ENCODE measurements around the gene ASAP2.
"Not testable (repeated sequence)": the region's sequence is repeated elsewhere in the genome, so short reads cannot be mapped to it uniquely, and the experiment has no call there.

ASAP2 gene

DNA sequence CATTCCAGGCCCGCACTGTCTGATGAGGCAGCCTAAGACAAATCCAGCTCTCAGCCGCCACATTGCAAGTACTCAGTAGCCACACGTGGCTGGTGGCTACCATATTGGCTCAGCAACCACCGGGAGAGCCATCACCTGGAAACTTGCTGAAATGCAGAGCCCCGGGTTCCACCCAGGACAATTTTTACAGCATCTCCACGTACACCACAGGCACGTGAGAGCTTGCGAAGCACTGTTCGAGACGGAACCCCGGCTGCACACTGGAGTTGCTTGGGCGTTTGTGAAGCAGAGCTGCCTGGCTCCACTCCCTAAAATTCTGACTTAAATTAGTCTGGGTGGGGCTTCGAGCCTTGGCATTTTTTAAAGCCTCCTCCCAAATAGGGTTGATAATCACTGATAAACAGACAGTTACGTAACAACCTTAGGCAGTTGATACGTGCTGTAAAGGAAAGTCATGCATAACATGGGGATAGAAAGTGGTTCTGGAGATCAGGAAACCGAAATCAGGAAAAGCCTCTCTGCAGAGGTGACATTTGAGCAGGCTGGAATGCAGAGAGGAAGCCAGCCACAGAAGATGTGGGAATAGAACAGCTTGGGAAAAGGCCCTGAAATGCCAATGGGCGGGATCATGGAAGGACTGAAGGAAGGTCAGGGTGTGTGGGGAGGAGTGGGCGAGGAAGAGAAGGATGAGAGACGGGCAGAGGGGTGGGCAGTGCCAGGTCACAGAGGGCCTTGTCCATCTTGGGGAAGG, 6.2 kb downstream of the ASAP2 start:
- DNase-seq: no peak

DNA sequence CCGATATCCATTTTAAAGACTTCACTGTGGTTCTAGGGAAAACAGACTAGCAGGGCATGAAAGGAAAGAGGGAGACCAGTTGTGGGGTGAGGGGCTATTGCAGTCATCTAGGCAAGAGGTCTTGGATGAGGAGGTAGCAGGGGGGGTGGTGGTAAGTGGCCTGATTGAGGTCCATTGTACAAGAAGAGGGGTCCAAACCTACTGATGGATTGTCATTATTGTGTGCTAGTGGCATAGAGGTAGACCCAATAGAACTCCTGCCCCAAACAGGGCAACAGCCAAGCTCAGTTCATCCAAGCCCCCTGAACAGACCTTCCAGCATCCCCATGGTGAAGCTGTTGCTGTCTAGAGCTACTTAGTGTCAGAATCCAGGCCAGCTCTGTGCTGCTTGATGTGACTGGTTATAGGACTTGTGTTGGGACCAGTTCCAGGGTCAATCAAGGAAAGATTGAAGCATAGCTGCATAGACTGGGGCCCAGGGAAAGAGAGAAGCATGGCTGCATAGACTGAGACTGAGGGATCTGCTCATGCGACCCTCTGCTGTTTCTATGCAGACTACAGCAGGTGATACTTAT, 7.0 kb downstream of the ASAP2 start:
- no peak for DNase-seq

DNA sequence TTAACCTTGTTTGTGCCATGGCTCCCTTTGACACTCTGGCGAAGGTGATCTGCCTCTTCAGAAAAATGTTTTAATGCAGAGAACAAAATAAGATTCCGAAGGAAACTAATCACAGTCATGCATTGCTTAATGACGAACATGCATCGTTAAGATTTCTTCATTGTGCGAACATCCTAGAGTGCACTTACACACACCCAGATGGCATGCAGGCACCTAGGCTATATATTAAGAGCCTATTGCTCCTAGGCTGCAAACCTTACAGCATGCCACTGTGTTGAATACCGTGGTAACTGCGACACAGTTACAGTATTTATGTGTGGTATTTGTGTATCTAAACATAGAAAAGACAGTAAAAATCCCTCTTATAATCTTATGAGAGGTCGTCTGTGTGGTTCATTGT, 8.3 kb downstream of the ASAP2 start:
- DNase-seq: no peak

DNA sequence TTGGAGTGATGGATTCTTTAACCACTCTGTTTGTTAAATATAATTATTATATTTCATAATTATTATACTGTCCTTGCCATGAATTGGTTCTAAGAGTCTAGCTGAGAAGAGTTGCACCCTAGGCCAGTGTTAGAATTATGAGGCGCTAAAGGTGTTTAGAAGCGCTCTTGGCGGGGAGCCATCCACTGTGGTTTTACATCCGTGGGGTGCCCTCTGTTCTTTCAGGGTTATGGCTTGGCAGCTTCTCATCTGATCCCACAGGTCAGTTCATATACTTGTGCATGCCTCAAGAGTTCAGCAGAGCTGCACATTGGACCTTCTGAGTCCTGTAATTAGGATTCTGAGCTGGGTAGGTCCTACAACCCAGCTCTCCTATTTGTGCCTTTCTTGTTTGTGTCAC, 9.1 kb downstream of the ASAP2 start:
- DNase-seq: no peak

DNA sequence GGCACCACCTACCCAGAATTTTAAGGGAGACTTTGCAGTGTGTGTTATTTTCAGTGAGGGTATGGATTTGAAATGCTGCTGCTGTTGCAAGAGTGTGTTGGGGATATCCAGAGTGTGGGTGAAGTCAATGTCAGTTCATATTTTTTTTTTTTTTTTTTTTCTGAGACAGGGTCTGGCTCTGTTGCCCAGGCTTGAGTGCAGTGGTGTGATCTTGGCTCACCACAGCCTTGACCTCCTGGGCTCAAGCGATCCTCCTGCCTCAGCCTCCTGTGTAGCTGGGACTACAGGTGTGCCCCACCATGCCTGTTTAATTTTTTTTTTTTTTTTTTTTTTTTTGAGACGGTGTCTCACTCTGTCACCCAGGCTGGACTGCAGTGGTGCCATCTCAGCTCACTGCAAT, 9.5 kb downstream of the ASAP2 start:
- DNase-seq: not testable (repeated sequence)

DNA sequence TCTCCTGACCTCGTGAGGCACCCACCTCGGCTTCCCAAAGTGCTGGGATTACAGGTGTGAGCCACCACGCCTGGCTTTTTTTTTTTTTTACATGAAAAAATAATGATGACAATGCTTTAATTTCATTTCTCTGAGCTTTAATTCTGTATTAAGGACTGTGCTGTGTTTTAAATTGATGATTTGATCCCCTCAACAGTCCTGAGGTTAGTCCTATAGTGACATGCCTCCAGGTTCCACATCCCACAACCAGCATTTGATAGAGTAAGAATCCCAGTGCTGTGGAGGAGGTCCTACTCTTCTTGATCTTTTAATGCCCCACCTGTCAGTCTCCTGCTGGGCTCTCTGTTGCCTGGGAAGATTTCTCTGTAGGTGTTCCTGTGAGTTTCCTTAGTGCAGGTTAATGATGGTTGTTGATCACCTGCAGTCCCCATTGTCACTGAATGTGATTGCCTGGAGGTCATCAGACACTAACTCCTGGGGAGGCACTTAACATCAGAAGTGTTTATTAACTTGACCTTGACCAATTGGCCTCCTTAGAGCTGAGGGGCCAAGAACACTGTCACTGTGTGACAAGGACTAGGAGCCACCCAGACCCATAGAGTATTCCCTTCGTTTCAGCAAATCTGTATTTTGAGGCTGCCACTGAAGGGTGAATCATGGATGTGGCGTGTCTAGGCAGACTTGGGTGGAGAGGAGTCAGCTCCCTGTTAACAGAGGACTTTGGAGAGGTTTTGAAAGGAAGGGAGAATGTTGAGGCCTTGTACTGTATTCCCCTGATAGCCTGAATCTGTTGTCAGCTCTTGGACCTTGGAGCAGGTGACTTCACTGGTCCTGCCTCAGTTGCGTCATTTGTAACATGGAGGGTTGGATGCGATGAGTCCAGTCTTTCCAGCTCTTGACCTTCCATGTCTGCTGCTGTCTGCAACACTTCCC, 11.5 kb downstream of the ASAP2 start:
- DNase-seq: no peak

DNA sequence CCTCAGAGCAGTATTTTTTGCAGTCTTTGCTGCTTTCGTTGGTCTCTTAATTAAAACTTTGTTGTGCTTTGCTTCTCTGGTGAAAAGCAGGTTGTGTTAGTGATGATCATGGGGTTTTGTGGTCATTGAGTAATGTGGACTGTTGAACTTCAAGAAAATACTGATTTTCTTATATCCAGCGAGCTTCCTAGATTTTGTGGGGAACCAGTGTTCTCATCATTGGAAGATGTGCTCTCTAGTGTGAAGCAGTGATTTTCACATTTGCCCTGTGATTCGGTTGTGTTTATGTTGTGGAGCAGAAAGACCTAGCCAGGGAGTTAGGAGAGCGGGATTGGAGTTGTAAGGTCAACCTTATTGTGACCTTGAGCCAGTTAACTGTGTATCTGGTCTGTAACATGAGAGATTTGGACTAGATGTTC, 12.4 kb downstream of the ASAP2 start:
- DNase-seq: no peak

DNA sequence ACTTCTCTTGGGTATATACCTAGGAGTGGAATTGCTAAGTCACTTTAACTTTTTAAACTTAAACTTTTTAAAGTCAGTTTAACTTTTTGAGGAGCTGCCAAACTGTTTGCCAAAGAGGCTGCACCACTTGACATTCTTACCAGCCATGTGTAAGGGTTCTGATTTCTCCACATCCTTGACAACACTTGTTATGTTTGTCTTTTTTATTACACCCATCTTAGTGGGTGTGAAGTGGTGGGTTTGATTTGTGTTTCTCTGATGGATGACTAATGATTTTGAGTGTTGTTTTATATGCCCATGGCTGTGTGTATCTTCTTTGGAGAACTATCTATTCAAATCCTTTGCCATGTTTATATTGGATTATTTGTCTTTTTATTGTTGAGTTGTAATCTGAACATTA, 13.6 kb downstream of the ASAP2 start:
- peak; percentile 55 for DNase-seq

DNA sequence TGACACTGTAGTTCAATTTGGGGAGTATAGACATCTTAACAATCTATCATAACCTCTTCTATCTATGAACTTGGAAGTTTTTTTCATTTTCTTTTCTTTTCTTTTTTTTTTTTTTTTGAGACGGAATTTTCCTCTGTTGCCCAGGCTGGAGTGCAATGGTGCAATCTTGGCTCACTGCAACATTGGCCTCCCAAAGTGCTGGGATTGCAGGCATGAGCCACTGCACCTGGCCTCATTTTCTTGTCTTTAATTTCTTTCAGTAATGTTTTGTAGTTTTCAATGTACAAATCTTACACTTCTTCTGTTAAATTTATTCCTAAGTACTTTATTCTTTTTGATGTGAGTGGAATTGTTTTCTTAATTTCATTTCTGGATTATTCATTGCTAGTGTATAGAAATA, 14.6 kb downstream of the ASAP2 start:
- no peak for DNase-seq

DNA sequence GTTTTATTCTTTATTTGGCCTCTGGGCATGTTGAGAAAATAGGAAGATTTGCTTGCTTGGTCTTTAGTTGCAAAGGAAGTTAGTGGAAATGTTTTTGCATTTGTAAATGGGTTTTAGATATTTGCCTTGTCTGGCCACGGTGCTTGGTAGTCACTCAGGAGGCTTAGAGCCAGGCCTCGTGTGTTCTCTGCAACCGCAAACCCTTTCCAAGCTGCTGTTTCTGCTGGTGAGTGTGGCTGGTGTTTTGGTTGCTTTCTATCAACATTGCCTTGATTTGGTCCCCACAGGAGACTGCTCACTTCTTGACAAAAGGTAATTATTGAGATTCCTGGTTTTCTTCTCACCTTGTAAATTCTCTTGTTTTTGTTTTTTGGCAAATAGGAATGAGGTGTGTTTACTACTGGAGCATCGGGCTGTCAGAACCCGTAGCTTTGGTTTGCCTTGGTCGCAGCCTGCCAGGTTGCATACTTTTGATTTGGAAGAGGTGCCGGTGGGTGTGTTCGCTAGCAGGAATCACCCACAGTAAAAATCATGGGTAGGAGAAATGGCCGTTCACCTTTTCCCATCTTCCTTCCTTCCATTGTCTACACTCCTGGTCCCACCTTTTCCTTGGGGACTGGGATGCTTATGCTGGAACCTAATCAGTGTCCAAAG, 15.8 kb downstream of the ASAP2 start:
- DNase-seq: no peak

DNA sequence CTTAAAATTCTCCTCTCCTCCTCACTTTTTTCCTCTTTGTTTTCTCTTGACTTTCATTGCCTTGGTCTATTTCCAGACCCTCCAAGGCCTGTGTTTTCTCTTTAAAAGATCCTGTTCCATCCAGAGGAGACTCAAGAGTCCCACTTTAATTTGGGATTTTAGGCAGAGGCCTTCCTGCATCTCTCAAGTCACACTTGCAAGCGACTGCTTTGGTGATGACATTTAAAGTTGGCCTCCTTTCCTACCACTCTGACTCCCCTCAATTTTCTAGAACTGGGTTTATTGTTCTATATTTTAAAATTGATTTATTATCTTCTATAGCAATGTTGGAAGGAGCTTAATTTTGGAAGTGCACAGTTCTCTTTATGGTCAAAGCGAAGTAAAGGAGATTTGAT, 16.3 kb downstream of the ASAP2 start:
- DNase-seq: no peak

DNA sequence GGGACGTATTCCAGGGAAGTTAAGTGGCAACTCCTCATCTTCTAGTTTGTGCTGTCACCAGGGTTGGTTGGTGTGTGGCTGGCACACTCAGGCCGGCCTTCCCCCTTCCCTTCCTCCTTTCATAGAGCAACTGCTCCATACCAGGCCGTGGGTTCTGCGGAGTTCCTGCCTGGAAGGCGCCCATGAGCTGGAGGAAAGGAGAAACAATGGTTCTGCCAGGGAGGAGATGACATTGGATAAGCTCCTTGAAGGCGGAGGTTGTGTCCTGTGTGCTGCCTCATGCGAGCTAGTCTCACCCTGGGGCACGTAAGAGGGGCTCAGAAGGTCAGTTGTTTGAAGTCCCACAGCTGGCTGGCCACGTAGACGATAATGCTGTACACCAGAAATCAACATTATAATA, 19.2 kb downstream of the ASAP2 start:
- DNase-seq: no peak

DNA sequence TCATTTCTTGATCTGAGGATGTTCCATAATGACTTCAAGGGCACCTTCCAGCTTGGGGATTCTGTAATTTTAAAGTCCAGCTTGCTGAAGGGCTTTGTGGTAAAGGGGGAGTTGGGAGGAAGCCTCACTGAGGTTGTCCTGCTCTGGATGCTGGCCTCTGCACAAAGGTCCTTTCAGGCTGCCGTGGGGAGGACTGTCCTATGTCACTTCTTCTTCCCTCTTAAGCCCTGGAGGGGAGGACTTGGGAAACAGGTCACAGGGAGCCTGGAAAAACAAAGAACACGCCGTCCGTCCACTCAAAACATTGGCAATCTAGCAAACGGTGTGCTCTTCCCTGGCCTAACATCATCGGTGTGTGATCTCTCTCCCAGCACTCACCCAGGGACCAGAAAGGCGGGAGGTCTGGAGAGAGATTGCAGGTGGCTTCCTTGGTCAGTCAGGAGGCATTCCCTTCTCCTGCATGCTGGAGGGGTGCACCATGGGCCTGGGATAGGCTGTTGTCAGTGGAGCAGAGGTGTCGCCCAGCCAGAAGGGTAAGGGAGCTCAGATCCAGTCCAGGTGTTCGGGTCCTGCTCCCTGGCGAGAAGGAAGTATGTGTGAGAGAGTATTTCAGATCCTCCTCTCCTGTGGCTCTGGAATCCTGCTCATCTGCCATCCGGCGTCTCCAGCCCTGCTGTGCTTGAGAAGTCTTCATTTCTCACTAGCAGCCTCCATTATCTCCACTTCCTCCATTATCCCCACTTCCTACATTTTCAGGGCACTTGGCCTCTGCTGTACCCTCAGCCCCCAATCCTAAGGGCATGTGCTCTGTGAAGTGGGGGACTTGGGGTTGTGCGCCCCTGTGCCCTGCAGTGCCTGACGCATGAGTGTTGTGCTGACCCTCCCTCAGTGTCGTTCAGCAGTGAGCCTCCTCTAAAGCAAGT, 20.1 kb downstream of the ASAP2 start:
- no peak for DNase-seq

DNA sequence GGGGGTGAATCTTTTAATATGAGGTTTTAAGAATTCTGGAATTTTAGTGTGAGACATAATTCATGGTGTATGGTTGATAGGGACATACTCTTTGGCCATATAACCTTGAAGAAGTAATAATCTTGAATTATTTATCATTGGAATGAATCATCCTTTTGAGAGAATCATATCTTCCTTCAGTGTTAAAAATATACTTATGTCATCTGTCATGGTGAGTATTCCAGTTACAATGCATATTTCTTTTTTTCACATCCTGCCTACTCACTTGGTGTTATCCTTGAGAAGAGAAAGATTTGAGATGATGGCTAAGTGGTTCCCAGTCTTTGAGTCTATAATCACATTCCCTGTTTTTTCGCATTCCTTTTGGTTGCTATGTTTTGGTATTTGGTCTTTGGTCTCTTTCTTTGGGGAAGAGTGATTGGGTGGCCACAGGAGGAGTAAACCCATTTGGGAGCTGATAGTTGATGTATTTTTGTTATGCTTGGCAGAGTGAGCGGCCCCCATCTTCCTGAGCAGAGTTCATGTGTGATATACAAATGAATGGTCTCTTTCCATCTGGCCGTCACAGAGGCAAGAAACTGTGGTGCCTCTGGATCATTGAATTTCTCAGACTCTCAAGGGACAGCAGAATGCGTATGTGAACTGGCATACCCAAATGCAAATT, 21.6 kb downstream of the ASAP2 start:
- DNase-seq: no peak

DNA sequence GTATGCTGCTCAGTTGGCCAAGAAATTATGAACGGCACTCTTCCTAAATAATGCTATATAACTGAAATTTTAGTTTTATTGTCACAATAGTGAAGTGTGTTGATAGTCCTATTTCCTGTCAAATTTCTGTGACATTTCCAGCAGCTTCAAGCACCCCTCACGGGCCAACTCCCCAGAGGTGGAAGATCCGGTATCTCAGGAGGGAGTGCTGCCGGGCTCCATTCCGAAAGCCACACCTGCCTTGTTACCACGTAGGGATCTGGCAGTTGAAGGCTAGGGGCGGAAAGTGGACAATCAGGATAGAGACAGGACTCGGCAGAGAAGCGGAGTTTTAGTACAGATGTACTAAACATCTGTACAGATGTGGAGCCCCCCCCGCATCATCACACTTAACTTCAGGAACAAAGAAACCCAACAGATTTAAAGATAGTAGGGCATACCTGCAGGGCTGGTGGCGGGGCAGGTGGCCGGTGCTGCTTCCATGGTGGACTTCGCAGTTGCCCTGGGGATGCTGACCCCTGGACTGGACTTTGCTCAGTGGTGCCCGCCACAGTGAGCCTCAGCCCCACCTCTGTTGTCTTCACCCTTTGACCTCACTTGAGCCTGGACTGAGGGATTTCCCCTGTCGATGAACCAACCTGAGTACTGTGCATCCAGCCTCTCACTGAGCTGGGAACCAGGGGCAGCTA, 22.3 kb downstream of the ASAP2 start:
- DNase-seq: no peak

DNA sequence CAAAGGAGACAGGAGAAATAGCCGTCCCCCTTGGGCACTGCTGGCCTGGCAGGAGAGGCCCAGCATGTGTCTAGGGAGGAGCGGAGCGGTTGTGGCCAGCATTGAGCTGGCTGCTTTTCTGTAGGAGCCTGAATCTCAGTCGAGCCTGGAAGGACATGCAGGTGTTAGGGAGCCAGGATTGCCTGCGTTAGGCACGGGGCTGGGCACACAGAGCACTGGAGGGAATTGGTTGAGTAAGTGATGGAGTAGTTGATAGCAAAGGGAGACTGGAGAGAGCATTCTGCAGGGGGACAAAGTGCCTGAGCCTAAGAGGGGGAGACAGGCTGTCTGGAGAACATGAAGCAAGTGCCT, 22.8 kb downstream of the ASAP2 start:
- DNase-seq: no peak

DNA sequence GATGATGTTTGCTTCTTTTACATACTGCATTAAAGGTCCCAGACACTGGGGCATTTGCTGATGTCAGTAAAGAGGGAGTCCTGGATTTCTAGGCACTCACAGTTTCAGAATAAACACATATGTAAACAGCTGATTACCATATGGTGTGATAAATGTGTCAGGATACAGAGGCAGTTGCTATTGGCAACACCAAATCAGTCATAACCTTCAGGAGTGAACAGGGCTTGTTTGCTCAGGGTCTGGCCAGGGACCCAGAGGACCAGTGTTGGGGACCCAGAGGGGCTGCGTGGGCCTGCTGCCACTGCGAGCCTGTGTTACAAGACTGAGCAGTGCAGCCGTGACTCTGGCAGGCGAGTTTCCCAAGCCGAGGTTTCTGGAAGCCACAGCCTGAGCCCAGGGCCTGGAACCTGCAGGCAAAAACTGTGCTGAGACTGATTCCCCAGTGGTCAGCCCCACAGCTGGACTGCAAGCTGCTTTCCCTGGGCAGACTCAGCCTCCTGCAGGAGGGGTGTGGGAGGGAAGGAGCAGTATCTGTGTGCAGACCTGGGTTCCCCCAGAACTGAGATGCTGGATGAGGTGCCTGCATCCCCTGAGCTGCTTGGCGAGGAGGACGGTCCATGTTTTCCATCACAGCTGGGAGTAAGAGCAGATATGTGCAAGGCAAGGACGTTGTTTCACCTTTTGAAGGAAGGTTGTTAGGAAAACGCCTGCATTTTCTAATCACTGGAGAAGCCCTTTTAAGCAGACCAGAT, 23.6 kb downstream of the ASAP2 start:
- DNase-seq: peak; percentile 10

DNA sequence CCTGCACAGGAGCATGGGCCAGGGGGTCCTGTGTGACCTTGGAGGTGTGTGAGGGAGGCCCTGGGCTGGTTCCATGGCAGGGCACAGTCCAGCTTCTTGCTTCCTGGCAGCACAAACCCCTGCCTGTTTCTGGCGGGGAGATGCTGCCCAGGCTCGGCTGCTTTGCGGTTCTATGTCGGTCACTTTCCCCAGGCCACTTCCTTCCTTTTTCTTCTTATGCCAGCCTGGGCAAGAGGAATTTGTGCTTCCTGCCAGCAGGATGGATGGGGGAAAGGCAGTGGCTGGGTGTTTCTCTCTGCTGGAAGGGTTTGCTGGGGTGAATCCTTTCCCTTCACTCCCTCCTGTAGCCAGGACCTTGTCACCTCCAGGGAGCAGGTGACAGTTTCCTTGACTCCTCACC, 24.3 kb downstream of the ASAP2 start:
- no peak for DNase-seq

DNA sequence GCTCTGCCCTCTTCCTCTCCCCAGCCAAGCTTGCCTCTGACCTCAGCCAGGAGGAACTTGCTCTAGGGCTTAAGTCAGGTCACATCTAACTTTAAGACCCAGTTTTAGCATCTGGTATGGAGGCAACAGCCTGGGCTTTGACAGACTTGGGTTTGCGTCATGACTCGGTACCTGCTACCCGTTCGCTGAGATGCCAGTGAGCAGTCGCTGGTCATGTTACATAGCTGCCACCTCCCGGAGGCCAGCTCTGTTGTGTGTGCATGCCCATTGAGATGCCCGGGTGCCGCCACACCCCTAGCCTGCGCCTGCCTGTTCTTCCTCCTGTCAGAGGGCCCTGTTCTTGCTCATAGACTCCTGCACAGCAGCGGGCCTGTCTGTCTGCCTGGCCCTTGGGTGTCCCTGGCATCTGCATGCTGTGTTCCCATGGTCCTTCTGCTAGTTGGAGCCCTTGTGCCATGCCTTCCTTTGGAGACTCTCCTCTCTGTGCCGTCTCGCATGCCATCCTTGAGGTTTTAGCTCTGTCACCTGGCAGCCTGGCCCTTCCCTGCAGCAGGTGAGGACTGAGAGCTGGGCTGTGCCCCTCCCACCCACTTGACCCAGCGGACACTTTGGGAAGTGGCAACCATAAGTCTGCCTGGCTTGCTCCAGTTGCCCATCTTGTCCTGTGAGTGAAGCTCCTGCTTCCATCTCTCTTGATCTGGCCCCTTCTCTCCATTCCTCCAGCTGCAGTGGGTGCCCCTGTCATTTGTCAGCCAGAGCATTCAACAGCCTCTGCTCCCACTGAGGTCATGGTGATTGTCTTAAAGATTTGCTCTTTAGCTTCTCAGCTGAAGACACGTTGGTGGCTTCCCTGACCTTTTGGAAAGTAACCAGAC, 24.9 kb downstream of the ASAP2 start:
- peak; percentile 41 for DNase-seq

DNA sequence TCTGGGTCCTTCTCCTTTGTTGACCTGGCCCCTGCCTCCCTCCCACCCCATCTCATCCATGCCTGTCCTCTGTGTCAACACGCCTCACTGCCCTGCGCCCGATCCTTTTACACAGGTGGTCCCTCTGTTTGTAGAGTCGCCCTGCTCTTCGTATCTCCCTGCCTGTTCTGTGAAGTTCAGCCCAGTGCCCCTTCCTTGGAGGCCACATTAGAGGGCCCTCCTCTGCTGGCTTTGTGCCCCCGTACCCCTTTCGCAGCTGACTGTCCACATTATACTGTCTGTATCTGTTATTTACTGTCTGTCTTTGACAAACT, 25.5 kb downstream of the ASAP2 start:
- DNase-seq: no peak
